ENCODE results near the gene GAMT.

GRCh38 chr19:1430246-1430645 is 28.9 kb upstream of the GAMT start:
- TF ChIP-seq CTCF (IDR thresholded peaks at IDR 0.05; ENCODE audit: poor library complexity): no peak
- TF ChIP-seq EZH2 (IDR thresholded peaks at IDR 0.05; ENCODE audit: borderline replicate concordance): no peak

Data from hepatocyte (in vitro differentiated cells).